GM18867 (cell line): Measurements from ENCODE around the gene ARHGAP27.

Experiments
- ATAC-seq: cut with Tn5 transposase; IDR thresholded peaks from one replicate; pipeline ENCODE4 v1.9.1; 2021; ENCODE audit warnings: mild to moderate bottlenecking, moderate library complexity; ENCODE audit not compliant: unreplicated experiment

ARHGAP27 gene

DNA sequence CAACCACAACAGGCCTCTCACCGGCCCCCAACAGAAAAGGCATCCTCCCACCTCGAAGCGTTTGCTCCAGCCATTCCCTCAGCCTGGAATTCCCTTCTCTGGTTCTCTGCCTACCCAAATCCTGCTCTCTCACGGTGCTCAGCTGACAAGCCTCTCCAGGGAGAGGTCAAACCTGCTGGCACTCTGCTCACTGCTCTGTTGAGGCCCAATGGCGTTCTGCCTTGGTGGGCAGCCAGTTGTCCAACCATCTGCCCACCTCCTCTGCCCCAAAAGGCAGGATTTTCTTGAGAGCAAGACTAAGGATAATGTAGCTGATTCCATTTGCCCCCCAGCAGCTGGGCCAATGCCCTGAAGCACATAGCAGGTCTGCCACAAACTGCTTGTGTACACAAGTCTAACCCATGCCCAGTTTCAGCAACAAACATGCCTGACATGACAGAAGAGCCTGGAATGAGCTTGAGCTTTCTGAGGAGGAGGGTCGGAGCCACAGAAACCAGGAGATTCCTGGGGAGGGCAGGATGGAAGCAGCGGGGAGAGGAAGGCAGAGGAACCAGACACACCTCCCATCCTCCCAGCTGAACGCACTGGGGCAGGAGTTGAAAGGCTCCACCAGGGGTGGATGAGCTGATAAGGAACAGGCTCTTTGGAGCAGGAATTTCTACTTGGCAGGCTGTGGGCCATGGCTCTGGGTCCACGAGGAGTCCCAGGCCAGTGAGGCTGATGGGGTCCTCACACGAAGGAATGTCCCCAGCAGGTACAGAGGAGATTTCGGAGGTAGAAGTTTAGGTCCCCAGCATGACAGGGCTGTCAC, 23.9 kb downstream of the ARHGAP27 start:
- ATAC-seq, result no peak

DNA sequence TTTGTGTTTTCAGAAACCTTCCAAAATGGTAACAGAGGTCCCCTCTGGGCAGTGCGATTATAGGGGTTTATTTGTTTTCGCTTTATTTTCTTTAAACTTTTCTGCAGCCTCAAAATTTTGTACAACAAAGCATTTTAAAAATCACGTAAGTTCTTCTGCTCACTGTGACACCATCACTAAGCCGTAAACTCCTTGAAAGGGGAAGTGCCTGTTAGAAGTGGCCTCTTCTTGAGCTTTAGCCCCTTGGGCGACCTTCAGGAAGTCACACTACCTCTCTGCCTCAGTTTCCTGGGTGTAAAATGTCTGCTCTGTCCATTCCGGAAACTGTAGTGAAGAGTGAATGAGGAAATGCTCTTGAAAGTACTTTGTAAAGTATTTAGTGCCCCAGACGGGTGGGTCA, 26.6 kb downstream of the ARHGAP27 start:
- no peak for ATAC-seq

DNA sequence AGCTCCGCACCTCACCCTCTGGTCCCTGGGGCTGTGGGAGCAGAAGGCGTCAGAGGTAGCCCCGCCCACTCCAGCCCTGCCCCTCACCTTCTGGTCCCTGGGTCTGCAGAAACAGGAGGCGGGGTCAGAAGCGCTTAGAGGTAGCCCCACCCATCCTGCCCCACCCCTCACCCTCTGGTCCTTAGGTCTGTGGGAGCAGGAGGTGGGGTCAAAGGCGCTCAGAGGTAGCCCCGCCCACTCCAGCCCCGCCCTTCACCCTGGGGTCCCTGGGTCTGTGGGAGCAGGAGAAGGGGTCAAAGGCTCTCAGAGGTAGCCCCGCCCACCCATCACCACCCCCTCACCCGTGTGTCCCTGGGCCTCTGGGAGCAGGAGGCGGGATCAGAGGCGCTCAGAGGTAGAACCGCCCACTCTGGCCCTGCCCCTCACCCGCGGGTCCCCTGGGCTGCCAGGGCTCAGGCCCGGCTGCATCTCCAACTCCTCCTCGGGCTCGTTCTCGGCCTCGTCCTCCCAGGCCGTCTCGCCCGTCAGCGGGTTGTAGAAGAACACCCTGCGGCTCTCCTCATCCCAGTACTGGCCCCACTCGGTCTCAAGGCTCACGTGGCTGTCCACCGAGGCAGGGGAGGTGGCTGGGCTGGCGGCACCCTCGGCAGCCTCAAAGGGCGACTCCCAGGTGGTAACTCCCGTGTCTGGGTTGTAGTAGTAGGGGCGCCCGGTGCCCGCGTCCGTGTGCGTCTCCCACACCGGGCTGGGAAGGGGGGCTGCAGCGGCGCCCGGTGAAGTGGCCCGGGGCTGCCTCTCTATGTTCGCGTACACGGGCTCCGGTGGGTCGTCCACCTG, 27.2 kb downstream of the ARHGAP27 start:
- ATAC-seq, result no peak

DNA sequence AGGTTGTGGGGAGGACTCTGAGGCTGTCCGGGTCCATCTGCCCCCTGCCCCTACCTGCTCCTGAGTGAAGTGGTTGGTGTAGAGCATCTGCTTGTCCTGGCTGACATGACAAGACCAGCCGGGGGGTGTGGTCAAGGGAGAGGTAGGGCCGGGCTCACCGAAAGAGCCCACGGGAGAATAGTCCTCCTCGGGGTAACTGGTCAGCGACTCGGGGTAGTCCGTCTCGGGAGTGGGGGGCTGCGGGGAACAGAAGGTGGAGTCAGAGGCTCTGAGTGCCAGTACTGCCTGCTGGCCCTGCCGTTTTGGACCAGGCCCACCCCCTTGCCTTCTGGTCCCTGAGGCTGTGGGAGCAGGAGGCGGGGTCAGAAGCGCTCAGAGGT, 27.8 kb downstream of the ARHGAP27 start:
- no peak for ATAC-seq

DNA sequence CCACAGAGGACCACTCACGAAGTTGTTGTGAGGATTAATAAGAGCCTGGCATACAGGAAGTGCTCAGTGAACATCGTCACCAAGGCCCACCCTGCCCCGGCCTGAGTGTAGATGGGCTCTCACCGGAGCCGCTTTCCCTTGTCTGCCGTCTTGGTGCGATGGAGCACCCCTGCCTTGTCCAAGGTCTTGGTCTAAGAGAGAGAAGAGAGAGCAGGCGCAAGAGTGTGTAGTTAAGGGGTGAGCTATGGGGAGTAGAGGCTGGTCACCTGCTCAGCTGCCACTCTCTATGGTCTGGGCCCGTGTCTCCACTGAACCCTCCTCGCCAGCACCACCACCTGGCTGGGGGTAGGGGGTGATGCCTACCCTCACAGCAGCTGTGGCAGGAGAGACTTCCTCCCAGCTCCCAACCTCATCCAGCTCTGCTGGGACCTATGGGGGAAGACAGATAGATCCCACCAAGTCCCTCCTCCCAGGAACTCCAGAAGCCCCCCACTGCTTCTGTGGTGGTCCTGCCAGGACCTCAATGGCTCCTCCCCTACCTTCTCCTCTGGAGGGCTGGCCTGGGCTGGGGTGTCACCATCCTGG, 28.7 kb downstream of the ARHGAP27 start:
- no peak for ATAC-seq

DNA sequence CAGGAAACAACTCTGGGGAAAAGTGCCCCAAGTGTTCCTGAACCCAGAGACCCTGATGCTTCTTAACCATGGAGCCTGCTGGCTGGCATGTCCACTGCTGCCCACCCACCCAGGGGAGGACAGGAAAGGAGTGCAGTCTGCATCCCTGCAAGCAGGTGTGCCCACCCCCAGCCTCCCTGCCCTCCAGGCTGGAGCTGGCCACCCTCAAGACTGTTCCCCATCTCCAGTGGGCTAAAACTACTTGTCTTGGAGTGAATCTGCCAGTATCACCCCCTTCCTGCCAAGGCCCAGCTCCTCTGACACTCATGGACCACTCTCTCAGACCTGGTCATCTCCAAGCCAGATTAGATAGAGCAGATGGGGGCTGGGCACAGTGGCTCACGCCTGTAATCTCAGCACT, 29.8 kb downstream of the ARHGAP27 start:
- no peak for ATAC-seq

DNA sequence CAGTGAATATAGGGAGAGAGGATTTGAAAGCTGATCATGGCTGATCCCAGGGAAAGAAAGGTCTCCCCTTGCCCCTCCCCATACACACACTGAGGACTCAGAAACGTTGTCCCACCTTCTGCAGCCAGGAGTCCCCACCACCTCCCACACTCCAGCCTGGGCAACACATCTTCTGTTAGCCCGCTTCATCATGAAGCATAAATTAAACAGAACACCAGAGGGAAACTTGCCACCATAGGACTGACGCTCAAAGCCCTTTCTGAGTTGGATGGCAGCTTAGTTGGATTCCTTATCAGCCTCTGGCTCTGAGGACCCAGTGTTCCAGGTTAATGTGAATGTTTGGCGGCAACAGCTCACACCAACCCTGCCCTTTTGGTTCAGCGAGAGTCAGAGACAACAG, 33.9 kb downstream of the ARHGAP27 start:
- ATAC-seq, result no peak

DNA sequence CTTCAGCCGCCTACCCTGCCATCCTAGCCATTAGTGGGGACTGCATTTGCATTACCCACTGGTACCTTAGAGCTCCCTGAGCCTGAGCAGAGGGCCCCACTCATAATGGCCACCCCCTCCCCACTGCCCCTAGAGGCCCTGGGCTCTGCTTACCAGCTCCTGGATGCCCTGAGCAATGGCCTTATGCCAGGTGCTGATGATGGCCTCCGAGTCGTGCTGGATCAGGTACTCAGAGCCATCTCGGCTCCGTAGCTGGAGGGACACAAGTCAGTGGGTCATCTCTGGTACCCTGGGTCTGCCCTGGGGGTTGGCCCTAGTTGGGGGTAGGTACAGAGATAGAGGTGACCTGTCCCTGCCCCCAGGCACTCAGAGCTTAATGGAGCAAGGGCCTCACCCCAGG, 34.9 kb downstream of the ARHGAP27 start:
- ATAC-seq, result no peak

DNA sequence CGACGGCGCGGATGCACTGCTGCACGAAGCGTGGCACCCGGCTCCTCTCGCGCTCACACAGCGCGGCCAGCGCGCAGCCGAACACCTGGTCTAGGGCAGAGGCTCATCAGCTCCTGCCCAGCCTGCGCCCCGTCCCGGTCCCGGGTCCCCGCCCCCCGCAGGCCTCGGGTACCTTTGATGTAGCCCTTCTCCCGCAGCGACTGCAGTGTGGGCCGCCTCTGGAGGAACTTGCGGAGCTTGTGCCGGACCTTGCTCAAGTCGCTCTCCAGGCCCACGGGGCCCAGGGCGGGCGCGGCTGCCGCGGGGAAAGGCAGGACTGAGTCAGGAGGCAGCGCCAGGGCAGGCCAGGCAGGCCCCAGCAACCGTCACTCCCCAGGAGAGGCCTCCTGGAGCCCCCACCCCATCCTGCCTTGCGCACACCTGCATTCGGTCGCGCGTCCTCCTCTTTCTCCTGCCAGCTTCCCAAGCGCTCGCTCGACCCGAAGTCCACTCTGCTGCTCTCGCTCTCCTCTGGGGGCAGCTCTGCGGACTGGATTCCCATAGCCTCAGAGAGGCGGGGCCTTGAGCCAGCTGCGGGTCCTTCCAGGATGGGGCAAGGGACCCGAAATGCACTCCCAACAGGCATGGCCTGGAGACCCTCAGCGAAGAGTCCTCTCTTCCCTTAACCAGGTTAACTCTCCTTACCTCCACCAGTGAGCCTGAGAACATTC, 36.0 kb downstream of the ARHGAP27 start:
- ATAC-seq, result no peak

DNA sequence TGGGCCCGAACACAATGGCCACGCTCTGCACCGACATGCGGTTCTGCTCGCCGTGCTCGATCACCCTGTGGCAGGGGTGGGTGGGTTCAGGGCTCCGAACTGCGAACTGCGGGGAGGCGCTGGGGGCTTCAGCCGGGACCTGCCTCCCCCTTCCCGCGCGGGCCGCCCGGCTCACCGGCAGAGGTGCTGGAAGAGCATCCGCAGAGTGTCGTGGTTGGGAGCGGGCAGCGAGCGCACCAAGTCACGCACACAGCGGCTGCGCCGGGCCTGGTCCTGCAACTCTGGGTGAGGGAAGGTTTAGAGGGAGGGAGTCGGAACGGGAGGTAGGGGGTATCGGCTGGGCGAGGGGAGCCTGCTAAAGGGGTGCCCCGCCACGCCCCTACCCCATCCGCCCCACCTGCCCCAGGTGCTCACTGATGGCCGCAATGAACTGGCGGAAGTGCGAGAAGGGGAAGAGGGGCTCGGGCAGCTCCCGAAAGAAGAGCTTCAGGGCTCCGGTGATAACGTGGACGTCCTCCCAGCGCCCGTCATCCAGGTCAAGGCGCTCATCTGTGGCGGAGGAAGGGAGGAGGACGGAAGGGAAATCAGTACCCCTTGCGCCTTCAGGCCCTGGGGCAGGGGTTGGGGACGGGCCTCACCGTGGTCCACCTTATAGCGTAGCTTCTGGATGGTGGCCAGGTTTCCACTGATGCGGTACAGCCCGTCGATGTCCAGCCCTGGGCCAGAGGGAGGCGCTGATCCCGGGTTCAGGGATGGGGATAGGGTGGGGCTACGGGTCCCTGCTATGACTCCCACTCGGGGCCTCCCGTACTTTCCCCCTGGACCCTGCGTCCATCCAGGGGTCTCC, 36.9 kb downstream of the ARHGAP27 start:
- ATAC-seq, result no peak

DNA sequence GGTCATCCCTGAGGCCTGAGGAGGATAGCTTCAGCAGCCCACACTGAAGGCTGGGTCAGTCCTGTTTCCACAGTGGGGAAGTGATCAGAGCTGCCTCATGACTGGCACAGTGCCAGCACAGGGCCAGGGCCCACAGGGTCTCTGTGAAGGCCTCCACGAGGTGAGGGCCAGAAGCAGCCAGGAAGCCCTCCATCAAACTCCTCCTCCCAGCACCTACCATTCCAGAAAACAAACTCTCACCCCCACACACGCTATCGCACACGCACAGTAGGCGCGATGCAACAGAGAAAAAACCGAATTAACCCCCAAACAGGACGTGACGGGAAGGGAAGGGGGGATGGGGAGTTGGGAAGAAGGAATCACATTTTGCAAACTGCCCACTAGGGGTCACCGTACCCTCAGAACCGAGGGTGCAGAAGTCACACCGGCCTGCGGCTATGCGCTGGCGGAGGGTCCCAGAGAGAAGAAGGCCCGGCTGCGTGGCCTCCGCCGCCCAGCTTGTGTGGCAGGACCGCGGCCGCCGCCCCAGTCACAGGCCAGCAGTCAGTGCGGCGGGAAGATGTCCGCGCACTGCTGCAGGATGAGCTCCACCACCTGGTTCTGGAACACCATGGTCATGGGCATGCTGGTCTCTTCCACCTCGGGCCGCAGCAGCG, 37.6 kb downstream of the ARHGAP27 start:
- no peak for ATAC-seq

DNA sequence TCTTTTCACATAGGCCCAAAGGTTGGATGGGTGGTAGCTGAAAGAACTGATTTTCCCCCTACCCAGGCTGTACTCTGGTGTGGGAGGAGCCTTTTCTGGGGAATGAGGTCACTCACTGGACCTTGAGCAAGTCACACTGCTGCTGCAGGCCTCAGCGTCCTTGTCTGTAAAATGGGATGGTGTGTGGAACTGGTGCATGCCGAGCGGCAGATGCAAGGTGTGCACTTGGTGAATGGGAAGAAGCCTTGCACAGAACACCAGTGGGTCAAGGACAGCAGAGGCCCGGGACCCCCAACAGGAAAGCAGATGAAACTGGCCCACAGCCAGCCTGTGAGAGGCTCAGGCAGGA, 38.1 kb downstream of the ARHGAP27 start:
- no peak for ATAC-seq

DNA sequence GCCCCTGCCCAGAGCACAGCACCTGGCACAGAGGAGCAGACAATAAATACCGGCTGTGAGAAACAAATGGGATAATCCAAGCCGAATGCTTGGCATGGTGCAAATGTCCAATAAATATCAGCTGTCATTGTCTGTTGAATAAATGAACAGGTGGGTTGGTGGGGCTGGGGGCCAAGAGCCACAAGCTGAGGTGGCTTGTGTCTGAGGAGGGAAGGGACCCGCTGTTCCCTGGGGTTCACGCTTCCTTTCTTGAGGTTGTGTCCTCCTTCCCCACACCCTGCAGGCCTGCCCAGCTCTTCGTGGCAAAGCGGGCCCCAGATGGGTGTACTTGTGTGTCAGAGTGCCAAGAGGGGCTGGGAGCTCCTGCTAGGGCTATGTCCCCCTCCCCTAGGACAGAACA, 38.6 kb downstream of the ARHGAP27 start:
- no peak for ATAC-seq

DNA sequence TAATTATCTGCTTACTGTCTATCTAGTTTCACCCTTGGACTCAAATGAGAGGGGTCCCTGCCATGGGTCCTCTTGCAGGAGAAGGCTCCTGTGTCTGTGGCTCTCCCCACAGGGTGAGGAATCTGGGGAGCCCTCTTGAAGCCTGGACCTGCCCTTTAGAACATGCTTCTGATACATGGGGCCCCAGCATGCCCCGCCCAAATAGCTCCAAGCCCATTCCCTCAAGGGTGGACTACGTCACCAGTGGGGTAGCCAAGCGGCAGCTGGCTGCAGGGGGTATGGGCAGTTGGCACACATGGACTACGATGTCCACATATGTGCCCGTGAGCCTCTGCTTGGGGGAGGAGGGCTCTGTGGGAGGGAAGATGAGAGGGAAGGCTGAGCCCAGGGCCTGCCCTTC, 39.3 kb downstream of the ARHGAP27 start:
- no peak for ATAC-seq

DNA sequence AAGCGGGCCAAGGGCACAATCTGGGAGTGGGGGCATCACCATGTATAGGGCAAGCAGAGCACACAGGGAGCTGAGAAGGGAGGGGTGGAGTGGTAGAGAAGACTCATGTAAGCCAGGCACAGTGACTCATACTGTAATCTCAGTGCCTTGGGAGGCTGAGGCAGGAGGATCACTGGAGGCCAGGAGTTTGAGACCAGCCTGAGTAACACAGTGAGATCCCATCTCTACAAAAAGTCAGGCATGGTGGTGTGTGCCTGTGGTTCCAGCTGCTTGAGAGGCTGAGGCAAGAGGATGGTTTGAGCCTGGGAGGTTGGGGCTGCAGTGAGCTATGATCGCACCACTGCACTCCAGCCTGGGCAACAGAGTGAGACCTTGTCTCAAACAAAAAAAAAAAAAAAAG, 40.8 kb downstream of the ARHGAP27 start:
- ATAC-seq, result no peak

DNA sequence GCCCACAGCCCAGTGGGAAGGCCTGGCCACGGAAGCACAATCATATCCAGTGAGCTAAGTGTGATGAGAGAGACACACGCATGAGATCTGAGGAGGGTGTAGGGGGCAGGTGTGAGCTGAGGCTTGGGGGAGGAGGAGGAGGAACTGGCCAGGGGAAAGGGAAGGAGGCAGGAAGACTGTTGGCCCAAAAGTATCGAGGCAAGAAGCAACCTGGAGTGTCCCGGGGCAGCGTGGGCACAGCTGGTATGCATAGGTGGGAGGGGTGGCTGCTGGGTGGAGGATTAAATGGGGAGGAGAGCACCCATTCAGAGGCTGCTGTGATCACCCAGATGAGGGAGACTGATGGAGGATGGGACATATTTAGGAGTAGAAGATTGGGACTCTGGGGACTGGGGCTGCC, 41.4 kb downstream of the ARHGAP27 start:
- no peak for ATAC-seq

DNA sequence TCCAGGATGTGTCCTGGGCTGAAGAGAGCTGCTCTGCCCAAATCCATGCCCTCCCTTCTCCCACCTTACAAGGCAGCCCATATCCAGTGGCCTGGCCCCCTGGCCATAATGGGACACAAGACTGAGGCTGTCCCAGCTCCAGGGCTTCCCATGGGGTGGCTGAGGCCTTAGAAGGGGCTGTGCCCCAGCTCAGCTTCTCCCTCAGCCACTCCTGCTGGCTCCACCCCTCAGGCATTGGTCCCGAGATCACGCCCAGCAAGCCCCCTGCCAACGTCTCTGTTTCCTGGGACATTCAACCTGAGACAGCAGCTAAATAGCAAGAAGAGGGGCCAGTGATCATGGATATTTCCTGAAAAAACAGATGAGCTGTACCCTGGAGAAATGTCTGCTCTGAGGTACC, 43.3 kb downstream of the ARHGAP27 start:
- no peak for ATAC-seq

DNA sequence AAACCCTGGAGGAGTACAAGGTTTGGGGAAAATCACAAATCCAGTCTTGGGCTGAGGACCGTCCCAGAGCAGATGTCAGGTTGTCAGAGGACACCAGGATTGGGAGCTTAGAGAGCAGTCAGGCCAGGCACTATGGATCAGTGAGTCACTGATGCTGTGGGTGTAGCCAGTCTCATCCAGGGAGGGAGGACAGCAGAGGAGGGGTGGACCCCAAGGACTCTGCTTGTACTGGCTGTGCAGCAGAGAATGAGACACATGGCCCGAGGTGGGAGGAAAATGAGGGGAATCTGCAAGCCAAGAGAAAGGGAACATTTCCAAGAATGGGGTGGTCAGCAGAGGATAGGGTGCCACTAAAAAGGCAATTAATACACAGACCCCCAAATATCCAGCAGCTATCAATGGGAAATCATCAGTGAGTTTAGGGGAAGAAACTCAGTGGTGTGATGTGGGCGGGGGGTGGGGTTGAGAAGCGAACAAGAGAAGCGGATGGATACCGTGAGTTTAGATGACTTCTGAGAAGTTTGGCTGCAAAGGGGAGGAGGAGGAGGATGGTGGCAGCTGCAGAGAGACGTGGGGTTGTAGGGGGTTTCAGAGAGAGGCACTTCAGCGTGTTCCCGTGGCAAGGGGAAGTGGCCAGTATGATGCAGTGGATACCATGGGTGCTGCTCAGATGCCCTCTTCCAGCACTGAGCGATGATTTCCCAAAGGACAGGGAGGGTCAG, 43.9 kb downstream of the ARHGAP27 start:
- no peak for ATAC-seq

DNA sequence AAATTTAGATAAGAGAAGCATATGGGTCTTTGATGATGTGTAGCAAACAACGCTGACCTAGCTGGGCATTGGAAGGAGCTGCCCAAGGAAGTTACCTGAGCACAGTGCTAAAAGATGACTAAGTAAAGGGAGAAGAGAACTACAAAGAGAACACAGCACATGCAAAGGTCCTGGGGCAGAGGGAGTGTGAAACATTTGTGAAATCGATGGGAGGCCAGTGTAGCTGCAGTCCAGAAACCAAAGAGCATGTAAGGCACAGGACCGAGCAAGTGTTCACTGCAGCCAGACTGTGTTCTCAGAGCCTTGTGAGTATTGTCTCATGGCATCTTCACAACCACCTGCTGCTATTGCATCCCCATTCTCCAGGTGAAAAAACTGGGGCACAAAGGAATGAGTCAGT, 44.9 kb downstream of the ARHGAP27 start:
- ATAC-seq, result no peak
